HepG2 (cell line): ENCODE data around the gene CTDSPL2. TPM values are rescaled to one million over a fixed set of nuclear protein-coding genes. Genes with fewer than 3 reads are reported as not detected.
A peak's percentile ranks its signal among the peaks of the same experiment; 100 is the strongest.

ENCODE experiments used
- ATAC-seq: fragments of 200-7000 bp; cut with Tn5 transposase; 3 replicates; pipeline ENCODE4 v1.9.1; 2020; ENCODE audit warnings: mild to moderate bottlenecking, moderate library complexity
- BruUV-seq: library from RNA; stranded (reverse); fragments of 400-500 nt; replicated peaks from 2 replicates; lab custom pipeline; 2021; lab: Mats Ljungman, UMichigan
- CTCF ChIA-PET: fragments of 300-600 bp; formaldehyde crosslinking; extraction: SDS; loops from one replicate; lab custom pipeline; 2021; ENCODE audit warnings: low total read pairs, inconsistent platforms, low intra/inter-chr PET ratio; lab: Yijun Ruan, JAX
- POLR2A ChIA-PET: fragments of 350-600 bp; sonication (Branson Sonifier 250); formaldehyde crosslinking; loops from one replicate; lab custom pipeline; 2020; ENCODE audit warnings: antibody characterized with exemption, inconsistent platforms; lab: Yijun Ruan, JAX
- DNase-seq: peaks from one replicate; pipeline ENCODE4 v3.0.0-alpha.2; 2015; ENCODE audit warnings: low spot score
- FAIRE-seq: peaks from 3 replicates; lab custom pipeline; 2011; peaks lifted over from hg19 to GRCh38; lab: Jason Lieb, UNC
- H2AFZ ChIP-seq: one replicate; pipeline ENCODE4 v1.6.1; 2011; ENCODE audit warnings: low read length, inconsistent platforms
- H3K27ac ChIP-seq: fragments of 300-600 bp; 3 replicates; pipeline ENCODE4 v1.8.0; 2011; ENCODE audit warnings: mixed run types, mild to moderate bottlenecking, mixed read lengths, low read length, inconsistent platforms; ENCODE audit not compliant: insufficient read depth; ENCODE audit errors: extremely low read length
- H3K27me3 ChIP-seq, 2 experiments: fragments of 200-600 bp in 1 of 2; 2 replicates in 1 of 2; 3 replicates in 1 of 2; pipeline versions ENCODE4 v1.6.0 to v1.8.0; 2011; ENCODE audit warnings: low read length in 2 of 2, mild to moderate bottlenecking in 2 of 2, moderate library complexity in 2 of 2, inconsistent platforms in 1 of 2; ENCODE audit not compliant: insufficient read depth in 2 of 2, control insufficient read depth in 1 of 2
- H3K36me3 ChIP-seq, 2 experiments: fragments of 200-600 bp in 1 of 2; replicated peaks in 1 of 2; 2 replicates in 1 of 2; 3 replicates in 1 of 2; pipeline versions ENCODE4 v1.5.1 to v1.8.0; 2011; ENCODE audit warnings: low read length in 2 of 2, inconsistent platforms in 1 of 2; ENCODE audit not compliant: insufficient read depth in 2 of 2, control insufficient read depth in 1 of 2
- H3K4me1 ChIP-seq: 2 replicates; pipeline ENCODE4 v1.5.1; 2012; ENCODE audit warnings: low read length, inconsistent platforms; ENCODE audit not compliant: insufficient read depth
- H3K4me2 ChIP-seq: 2 replicates; pipeline ENCODE4 v1.6.0; 2011; ENCODE audit warnings: low read depth, low read length, inconsistent platforms
- H3K4me3 ChIP-seq, 3 experiments: fragments of 200-600 bp in 1 of 3; sonication (generic), shearing (Covaris generic) in 1 of 3; replicated peaks in 1 of 3; 2 replicates each; pipeline ENCODE4 v1.5.1; 2011 to 2016; ENCODE audit warnings: low read length in 3 of 3, inconsistent platforms in 2 of 3, low read depth in 2 of 3, mild to moderate bottlenecking in 2 of 3, control low read depth in 1 of 3, mixed read lengths in 1 of 3; ENCODE audit not compliant: insufficient read depth in 1 of 3
- H3K79me2 ChIP-seq: one replicate; pipeline ENCODE4 v1.6.1; 2011; ENCODE audit warnings: low read length, inconsistent platforms; ENCODE audit not compliant: insufficient read depth
- H3K9ac ChIP-seq: 2 replicates; pipeline ENCODE4 v1.6.0; 2011; ENCODE audit warnings: mild to moderate bottlenecking, low read depth, low read length, inconsistent platforms; ENCODE audit not compliant: insufficient read depth
- H3K9me3 ChIP-seq: 2 replicates; pipeline ENCODE4 v1.5.1; 2012; ENCODE audit warnings: mild to moderate bottlenecking, low read length
- H4K20me1 ChIP-seq: 2 replicates; pipeline ENCODE4 v1.6.0; 2011; ENCODE audit warnings: inconsistent platforms, mild to moderate bottlenecking, low read length, moderate library complexity; ENCODE audit not compliant: insufficient read depth
- KAT2B ChIP-seq: fragments of 150-350 bp; IDR thresholded peaks from 2 replicates; pipeline ENCODE4 v1.6.1; 2014; ENCODE audit warnings: low read depth, low read length, borderline replicate concordance
- MIER3 ChIP-seq: IDR thresholded peaks from 2 replicates; pipeline ENCODE4 v1.6.1; 2016; ENCODE audit warnings: missing compliant biosample characterization, borderline replicate concordance
- MNT ChIP-seq: fragments of 450-650 bp; IDR thresholded peaks from 2 replicates; pipeline ENCODE4 v1.6.1; 2016
- NFKB2 ChIP-seq: sonication (generic); formaldehyde crosslinking; IDR thresholded peaks from 2 replicates; pipeline ENCODE4 v1.4.0; 2020; ENCODE audit warnings: missing genetic modification reagents, borderline replicate concordance
- RBAK ChIP-seq: sonication (generic); formaldehyde crosslinking; IDR thresholded peaks from 2 replicates; pipeline ENCODE4 v1.5.1; 2020; ENCODE audit warnings: mild to moderate bottlenecking, missing genetic modification reagents
- RBM22 ChIP-seq: fragments of 200-400 bp; formaldehyde crosslinking; optimal IDR thresholded peaks from 2 replicates; pipeline ENCODE3; 2017; ENCODE audit warnings: mild to moderate bottlenecking, low read length, moderate library complexity
- RXRB ChIP-seq: IDR thresholded peaks from 2 replicates; pipeline ENCODE4 v1.6.1; 2016; ENCODE audit warnings: borderline replicate concordance, missing genetic modification reagents, missing compliant biosample characterization
- TBP ChIP-seq: sonication (generic); formaldehyde crosslinking; IDR thresholded peaks from 2 replicates; pipeline ENCODE4 v1.5.0; 2020; ENCODE audit warnings: missing genetic modification reagents
- TFDP2 ChIP-seq: sonication (generic); formaldehyde crosslinking; IDR thresholded peaks from 2 replicates; pipeline ENCODE4 v1.4.0; 2020; ENCODE audit warnings: missing genetic modification reagents
- ZBTB10 ChIP-seq: sonication (generic); formaldehyde crosslinking; IDR thresholded peaks from 2 replicates; pipeline ENCODE4 v1.4.0; 2020; ENCODE audit warnings: missing genetic modification reagents, borderline replicate concordance
- ZBTB25 ChIP-seq: IDR thresholded peaks from 2 replicates; pipeline ENCODE4 v1.6.1; 2018; ENCODE audit warnings: missing genetic modification reagents
- ZFP91 ChIP-seq: sonication (generic); formaldehyde crosslinking; IDR thresholded peaks from 2 replicates; pipeline ENCODE4 v1.9.0; 2022; ENCODE audit warnings: missing genetic modification reagents, mild to moderate bottlenecking, borderline replicate concordance
- ZNF740 ChIP-seq: sonication (generic); formaldehyde crosslinking; IDR thresholded peaks from 2 replicates; pipeline ENCODE4 v1.4.0; 2020; ENCODE audit warnings: missing genetic modification reagents
- WGBS: methylation state at CpG from one replicate; pipeline ENCODE4 v1.1.6; 2017; ENCODE audit warnings: low lambda C conversion rate; 5-methylcytosine and 5-hydroxymethylcytosine counted together
- in situ Hi-C: cut with HindIII; loops from 2 replicates; pipeline ENCODE4 v1.10.0; 2017; ENCODE audit warnings: low pct_unique_long_range_greater_than_20kb; ENCODE audit not compliant: extremely low pct_ligation_motif_present
- intact Hi-C: fragments of 100-400 bp; cut with micrococcal nuclease; formaldehyde crosslinking; loops from one replicate; pipeline ENCODE4 v1.10.0; 2022; ENCODE audit not compliant: unreplicated experiment
- polyA plus RNA-seq, 8 experiments: library from polyadenylated mRNA; depleted of rRNA in 3 of 8; stranded (reverse) in 7 of 8; unstranded in 1 of 8; fragments of >200 nt; fragmentation: Illumina TruSeq in 4 of 8; extraction: Trizol in 4 of 8; gene quantifications; 2 replicates each; pipeline versions ENCODE4 v1.2.1 to v1.2.3, GENCODE V29; 2011 to 2016; ENCODE audit warnings: low read depth in 4 of 8, missing spikeins in 1 of 8, mixed read lengths in 1 of 8; ENCODE audit not compliant: insufficient read depth in 1 of 8
- total RNA-seq, 5 experiments: library from RNA; depleted of rRNA; stranded (reverse); fragments of >200 nt; fragmentation: Illumina TruSeq; extraction: Trizol; gene quantifications; 2 replicates each; pipeline ENCODE4 v1.2.3, GENCODE V29; 2016; ENCODE audit warnings: low read depth in 1 of 5

Gene CTDSPL2
- total and polyA plus RNA-seq, 2 of the 13 experiments (the other 11 are each of a cell fraction or from before 2014, with no cell fraction given): 37.4 to 56.2 TPM

GRCh38 chr15:44447772-44448376, 20.4 kb downstream of the CTDSPL2 start (continued):
- TF ChIP-seq MNT: peak; percentile 99
- peak; percentile 51 for TF ChIP-seq RBM22
- TF ChIP-seq RXRB (CRISPR knock-in tag): no peak
- no peak for TF ChIP-seq RBAK (CRISPR knock-in tag)
- TF ChIP-seq KAT2B: no peak
- TF ChIP-seq TBP (CRISPR knock-in tag): no peak
- TF ChIP-seq NFKB2: no peak
- no peak for TF ChIP-seq ZBTB25 (CRISPR knock-in tag)

GRCh38 chr15:44450172-44450571, 22.7 kb downstream of the CTDSPL2 start:
- BruUV-seq: no TSS peak
- DNase-seq: no peak
- Histone ChIP-seq H3K4me3 (no peak overlapping the region), H3K79me2 (peaks cover 80% of the 10 kb centered on the region), H3K4me1 (no peaks in the 10 kb centered on the region), H3K9me3 (no peaks in the 10 kb centered on the region), H2AFZ (no peak overlapping the region), H3K27me3 (no peaks in the 10 kb centered on the region), H3K36me3 (peaks cover 1 to 9% of the 10 kb centered on the region in 2 experiments; a peak in 2 of 5 replicates), H4K20me1 (peaks cover 15% of the 10 kb centered on the region; the same call in 1 of the 2 replicates), H3K4me2 (no peak overlapping the region), H3K27ac (no peak overlapping the region), H3K9ac (no peak overlapping the region)
- intact Hi-C loops: no loop called here
- ChIA-PET CTCF (no interaction called here), POLR2A (no interaction called here)
- in situ Hi-C loops: no loop called here
- FAIRE-seq: no peak
- WGBS: 88% methylated on average over 1 of the region's 1 CpG
- no peak for ATAC-seq
- TF ChIP-seq TFDP2 (CRISPR knock-in tag) (no peak), MIER3 (CRISPR knock-in tag) (no peak), ZNF740 (CRISPR knock-in tag) (no peak), ZBTB10 (CRISPR knock-in tag) (no peak), ZFP91 (no peak)
